NB4 (cell line): ENCODE measurements around the gene ANO9.

ENCODE experiments used
- DNase-seq: peaks from one replicate; pipeline ENCODE4 v3.0.0; 2010; ENCODE audit warnings: low read depth
- H3K4me3 ChIP-seq: one replicate; pipeline ENCODE4 v1.5.1; 2011; ENCODE audit warnings: mild to moderate bottlenecking, low read depth, low read length, moderate library complexity
- CTCF ChIP-seq: IDR thresholded peaks from one replicate; pipeline ENCODE4 v1.5.1; 2012; ENCODE audit warnings: low read depth, low read length
- MAX ChIP-seq: IDR thresholded peaks from 2 replicates; pipeline ENCODE4 v1.6.1; 2011; ENCODE audit warnings: low read depth, low read length
- MYC ChIP-seq: IDR thresholded peaks from 2 replicates; pipeline ENCODE4 v1.6.1; 2011; ENCODE audit warnings: low read depth, low read length
- POLR2A ChIP-seq: IDR thresholded peaks from 2 replicates; pipeline ENCODE4 v1.6.1; 2011; ENCODE audit warnings: mild to moderate bottlenecking; ENCODE audit not compliant: insufficient read length; ENCODE audit errors: extremely low read depth

ANO9 gene

DNA sequence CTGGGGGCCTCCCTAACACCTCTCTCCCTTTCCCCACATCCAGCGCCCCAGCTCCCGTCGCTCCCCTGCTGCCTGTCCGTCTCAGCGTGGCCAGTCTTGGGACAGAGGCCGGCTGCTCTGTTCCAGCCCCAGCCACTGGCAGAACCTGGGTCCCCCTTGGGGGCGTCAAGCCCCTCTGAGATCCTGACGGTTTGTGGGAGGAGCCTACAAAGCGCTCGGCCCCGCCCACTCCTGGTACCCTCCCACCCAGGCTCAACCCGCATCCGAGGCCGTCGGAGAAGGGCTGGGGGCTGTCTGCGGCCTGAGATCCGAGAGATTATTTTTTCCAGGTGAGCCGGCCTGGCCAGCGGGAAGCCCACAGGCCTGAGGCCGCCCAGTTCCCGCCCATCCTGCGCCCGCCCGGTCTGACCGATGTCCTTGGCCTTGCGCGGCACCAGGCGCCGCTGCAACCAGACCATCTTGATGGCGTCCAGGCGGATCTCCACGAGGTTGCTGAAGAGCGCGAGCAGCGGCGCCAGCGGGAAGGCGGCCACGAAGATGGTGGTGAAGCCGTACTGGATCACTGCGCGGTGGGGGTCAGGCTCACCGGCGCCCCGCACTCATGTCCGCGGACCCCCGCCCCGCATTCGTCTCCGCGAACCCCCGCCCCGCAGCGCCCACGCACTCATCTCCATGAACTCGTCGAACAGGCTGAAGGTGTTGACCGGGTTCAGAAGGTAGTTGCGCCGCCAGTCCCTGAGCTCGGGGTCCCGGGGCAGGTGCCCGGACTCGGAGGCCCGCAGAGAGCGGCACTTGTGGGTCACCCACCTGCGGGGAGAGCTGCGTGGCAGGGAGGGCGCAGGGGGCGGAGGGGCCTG is 21.5 kb downstream of the ANO9 start:
- DNase-seq = no peak
- H3K4me3 ChIP-seq = no peak overlapping the region
- TF ChIP-seq MAX (no peak), MYC (no peak), CTCF (no peak), POLR2A (no peak)

GRCh38 chr11:419248-420005 is 22.4 kb downstream of the ANO9 start:
- H3K4me3 ChIP-seq = no peak overlapping the region
- TF ChIP-seq MAX (no peak), CTCF (no peak)
- DNase-seq = no peak

DNA sequence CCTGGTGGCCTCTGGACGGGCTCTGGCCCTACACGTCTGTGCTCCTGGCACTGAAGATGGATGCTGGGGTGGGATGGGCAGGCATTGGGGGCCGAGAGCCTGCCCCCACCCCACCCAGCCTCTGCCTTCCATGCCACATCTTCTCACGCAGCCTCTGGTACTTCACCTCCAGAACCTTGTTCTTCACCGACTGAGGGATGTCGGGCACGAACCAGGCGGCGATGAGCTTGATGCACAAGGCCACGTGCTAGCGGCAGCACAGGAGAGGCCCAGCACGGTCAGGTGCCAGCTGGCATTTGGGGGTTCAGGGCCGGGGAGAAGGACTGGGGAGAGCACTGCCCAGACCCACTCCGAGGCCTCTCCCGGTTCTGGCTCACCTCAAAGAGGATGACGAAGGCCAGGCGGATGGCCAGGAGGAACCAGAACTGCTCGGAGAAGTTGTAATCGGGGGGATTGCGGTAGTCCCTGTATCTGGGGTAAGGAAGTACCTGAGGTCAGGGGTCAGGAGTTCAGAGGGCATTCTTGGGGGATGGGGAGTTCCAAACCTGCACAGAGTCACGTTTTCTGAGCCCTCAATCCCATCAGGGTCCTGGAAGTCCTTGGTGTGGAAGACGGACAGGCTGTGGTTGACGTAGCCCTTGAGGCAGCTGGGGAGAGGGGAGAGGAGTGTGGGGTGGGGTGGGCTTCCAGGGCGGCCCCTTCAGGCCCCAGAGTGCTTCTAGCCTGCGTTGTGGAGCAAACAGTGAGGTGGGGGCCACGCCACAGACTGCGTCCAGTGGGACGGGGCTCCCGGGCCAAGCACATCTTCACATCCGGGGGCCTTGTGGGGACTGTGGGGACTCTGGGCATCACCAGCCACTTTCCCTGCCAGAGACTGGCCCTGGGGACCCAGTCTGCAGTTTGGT is 23.2 kb downstream of the ANO9 start:
- no peak for DNase-seq
- H3K4me3 ChIP-seq = no peak overlapping the region
- no peak for TF ChIP-seq CTCF
- TF ChIP-seq MYC = no peak
- no peak for TF ChIP-seq MAX
- TF ChIP-seq POLR2A = no peak

- no peak for DNase-seq
- TF ChIP-seq POLR2A (no peak), CTCF (no peak), MAX (no peak), MYC (no peak)
- H3K4me3 ChIP-seq = no peak overlapping the region
Measured at GRCh38 chr11:417652-418342, 24.0 kb downstream of the ANO9 start.

- DNase-seq = peak; percentile 68
- H3K4me3 ChIP-seq = peak overlapping the region; percentile 25
- TF ChIP-seq MYC (no peak), MAX (no peak), POLR2A (no peak), CTCF (no peak)
Measured at GRCh38 chr11:416757-417621, 24.8 kb downstream of the ANO9 start.
